ENCODE measurements around the gene FNBP1L.

- no peak for TF ChIP-seq CTCF (IDR thresholded peaks at IDR 0.05)
- TF ChIP-seq POLR2A (IDR thresholded peaks at IDR 0.05) = no peak
Observed at GRCh38 chr1:93441589-93441988, 6.3 kb upstream of the FNBP1L start.

Data from testis (tissue), 2 donors.